Endothelial cell of umbilical vein (primary cell): ENCODE measurements around the gene GNA12. TPM values are rescaled to one million over a fixed set of nuclear protein-coding genes. Genes with fewer than 3 reads are reported as not detected.
"Not testable (repeated sequence)": the region's sequence is repeated elsewhere in the genome, so short reads cannot be mapped to it uniquely, and the experiment has no call there.

Experiments
- BruUV-seq: library from RNA; stranded (reverse); fragments of 400-500 nt; replicated peaks from 2 replicates; lab custom pipeline; 2021; lab: Mats Ljungman, UMichigan
- CTCF ChIA-PET: fragments of 300-600, 350-600 bp; sonication (Branson Sonifier 250); formaldehyde crosslinking; loops from one replicate; lab custom pipeline; 2021; ENCODE audit warnings: antibody characterized with exemption, inconsistent platforms; lab: Charles Lee
- POLR2A ChIA-PET: fragments of 300-600, 350-600 bp; sonication (Branson Sonifier 250); formaldehyde crosslinking; loops from one replicate; lab custom pipeline; 2021; ENCODE audit warnings: antibody characterized with exemption, inconsistent platforms; lab: Charles Lee
- DNase-seq: peaks from one replicate; pipeline ENCODE4 v3.0.0-alpha.2; 2011; ENCODE audit warnings: low read depth, low spot score
- FAIRE-seq: peaks from 2 replicates; lab custom pipeline; 2011; peaks lifted over from hg19 to GRCh38; lab: Jason Lieb, UNC
- H2AFZ ChIP-seq: 2 replicates; pipeline ENCODE4 v1.6.0; 2012; ENCODE audit warnings: low read depth, low read length, control low read depth, inconsistent platforms
- H3K27ac ChIP-seq: 2 replicates; pipeline ENCODE4 v1.5.1; 2011; ENCODE audit warnings: low read depth, mild to moderate bottlenecking, control low read depth, low read length, moderate library complexity; ENCODE audit not compliant: insufficient read depth
- H3K27me3 ChIP-seq, 2 experiments: 2 replicates each; pipeline versions ENCODE4 v1.6.0 to v1.6.1; 2011; ENCODE audit warnings: low read length in 2 of 2, mixed read lengths in 1 of 2; ENCODE audit not compliant: control insufficient read depth in 2 of 2, insufficient read depth in 2 of 2
- H3K36me3 ChIP-seq, 2 experiments: 2 replicates in 1 of 2; 3 replicates in 1 of 2; pipeline ENCODE4 v1.5.1; 2011; ENCODE audit warnings: low read length in 2 of 2, mild to moderate bottlenecking in 1 of 2, moderate library complexity in 1 of 2; ENCODE audit not compliant: control insufficient read depth in 2 of 2, insufficient read depth in 2 of 2; ENCODE audit errors: extremely low read depth in 1 of 2
- H3K4me1 ChIP-seq: 3 replicates; pipeline ENCODE4 v1.5.1; 2011; ENCODE audit warnings: mild to moderate bottlenecking, low read length; ENCODE audit not compliant: control insufficient read depth, insufficient read depth; ENCODE audit errors: extremely low read depth
- H3K4me2 ChIP-seq: 2 replicates; pipeline ENCODE4 v1.6.1; 2011; ENCODE audit warnings: low read length, control low read depth, mixed read lengths; ENCODE audit not compliant: insufficient read depth
- H3K4me3 ChIP-seq, 3 experiments: fragments of 200-600 bp in 1 of 3; sonication (generic), shearing (Covaris generic) in 1 of 3; replicated peaks in 1 of 3; 2 replicates each; pipeline ENCODE4 v1.5.1; 2011 to 2016; ENCODE audit warnings: control low read depth in 3 of 3, low read length in 3 of 3, mild to moderate bottlenecking in 2 of 3, inconsistent platforms in 1 of 3, low read depth in 1 of 3, moderate library complexity in 1 of 3; ENCODE audit not compliant: insufficient read depth in 1 of 3
- H3K79me2 ChIP-seq: 2 replicates; pipeline ENCODE4 v1.6.0; 2012; ENCODE audit warnings: low read length, inconsistent platforms; ENCODE audit not compliant: control insufficient read depth, insufficient read depth
- H3K9ac ChIP-seq: replicated peaks from 2 replicates; pipeline ENCODE3; 2011; ENCODE audit warnings: low read length, control low read depth; ENCODE audit not compliant: insufficient read depth; ENCODE audit errors: extremely low read depth
- H3K9me1 ChIP-seq: replicated peaks from 3 replicates; pipeline ENCODE4 v1.6.0; 2011; ENCODE audit warnings: mild to moderate bottlenecking, low read length; ENCODE audit not compliant: control insufficient read depth, insufficient read depth; ENCODE audit errors: extremely low read depth
- H3K9me3 ChIP-seq: replicated peaks from 2 replicates; pipeline ENCODE4 v1.5.1; 2012; ENCODE audit warnings: low read length, inconsistent platforms; ENCODE audit not compliant: control insufficient read depth, insufficient read depth
- H4K20me1 ChIP-seq: replicated peaks from 2 replicates; pipeline ENCODE3; 2011; ENCODE audit warnings: mild to moderate bottlenecking, low read length; ENCODE audit not compliant: control insufficient read depth, insufficient read depth; ENCODE audit errors: extremely low read depth
- FOS ChIP-seq: IDR thresholded peaks from 2 replicates; pipeline ENCODE4 v1.6.1; 2011; ENCODE audit warnings: mild to moderate bottlenecking, low read length, moderate library complexity, borderline replicate concordance; ENCODE audit not compliant: insufficient read depth
- MYC ChIP-seq: IDR thresholded peaks from one replicate; pipeline ENCODE4 v1.6.1; 2011; ENCODE audit warnings: mild to moderate bottlenecking, low read depth, low read length
- dilution Hi-C: fragments of 300-500 bp; cut with MboI; formaldehyde crosslinking; loops from one replicate; pipeline ENCODE4 v1.15.0; 2019; ENCODE audit warnings: low sequenced_read_pairs; ENCODE audit not compliant: extremely low pct_ligation_motif_present
- intact Hi-C: fragments of 100-400 bp; cut with micrococcal nuclease; formaldehyde crosslinking; loops from one replicate; pipeline ENCODE4 v1.10.0; 2022
- polyA plus RNA-seq, 4 experiments: library from polyadenylated mRNA; depleted of rRNA in 3 of 4; stranded (reverse) in 3 of 4; unstranded in 1 of 4; fragments of >200 nt; gene quantifications; 2 replicates each; pipeline versions ENCODE4 v1.2.1 to v1.2.3, GENCODE V29; 2011 to 2012; ENCODE audit warnings: missing spikeins in 1 of 4
- total RNA-seq: library from RNA; stranded (reverse); gene quantifications from 2 replicates; pipeline ENCODE4 v1.2.3, GENCODE V29; 2021

The GNA12 gene
- total and polyA plus RNA-seq, 2 donors (not counting 3 experiments of a cell fraction or from before 2014, with no cell fraction given), result 63.0 to 75.1 TPM

GRCh38 chr7:2853552-2853951 is 9.4 kb upstream of the GNA12 start:
- intact Hi-C loops, BruUV-seq, dilution Hi-C loops, H3K4me3 ChIP-seq, H3K4me2 ChIP-seq, H3K36me3 ChIP-seq, H3K9me3 ChIP-seq, H4K20me1 ChIP-seq, H3K27ac ChIP-seq, H3K9ac ChIP-seq, H3K27me3 ChIP-seq, DNase-seq, H3K9me1 ChIP-seq, H2AFZ ChIP-seq, H3K4me1 ChIP-seq, H3K79me2 ChIP-seq: not testable (repeated sequence)
- peak; percentile 33 for FAIRE-seq
- POLR2A ChIA-PET, result interaction anchor here (0.7 kb wide), 1 partner anchor 143 kb away, joined by 3 read pairs; no protein-coding TSS in a partner anchor
- CTCF ChIA-PET, result interaction anchor here (0.9 kb wide), 1 partner anchor 16 kb away, joined by 3 read pairs; no protein-coding TSS in a partner anchor

GRCh38 chr7:2853147-2853546 is 9.0 kb upstream of the GNA12 start:
- no peak for DNase-seq
- Histone ChIP-seq H3K4me3 (no peak overlapping the region), H3K4me1 (no peaks in the 10 kb centered on the region), H3K27ac (no peak overlapping the region), H3K79me2 (no peaks in the 10 kb centered on the region), H2AFZ (peak overlapping the region; percentile 34), H3K9me3 (no peaks in the 10 kb centered on the region), H3K9me1 (no peaks in the 10 kb centered on the region), H3K9ac (no peak overlapping the region), H3K27me3 (no peaks in the 10 kb centered on the region), H3K36me3 (no peaks in the 10 kb centered on the region), H4K20me1 (no peaks in the 10 kb centered on the region), H3K4me2 (no peak overlapping the region)
- peak; percentile 46 for FAIRE-seq
- TF ChIP-seq FOS (peak; percentile 20), MYC (no peak)
- ChIA-PET POLR2A (no interaction called here), CTCF (interaction anchor here (0.9 kb wide), 1 partner anchor 15 kb away, joined by 3 read pairs; no protein-coding TSS in a partner anchor)
- BruUV-seq, result no TSS peak
- dilution Hi-C loops, result no loop called here
- intact Hi-C loops, result no loop called here
